HFF-Myc (cell line): ENCODE data around the gene DNAH5.

ENCODE experiments used
- DNase-seq: peaks from one replicate; pipeline ENCODE4 v3.0.0-alpha.2; 2011; ENCODE audit warnings: low read depth; ENCODE audit errors: extremely low read depth
- H3K4me3 ChIP-seq: replicated peaks from 2 replicates; pipeline ENCODE4 v1.5.1; 2011; ENCODE audit warnings: low read depth, mild to moderate bottlenecking, control low read depth, low read length
- CTCF ChIP-seq: IDR thresholded peaks from 2 replicates; pipeline ENCODE4 v1.5.1; 2012; ENCODE audit warnings: mild to moderate bottlenecking, low read depth, low read length, control low read depth; ENCODE audit errors: missing control alignments

Gene DNAH5

GRCh38 chr5:13943676-13944075, 812 bp downstream of the DNAH5 start:
- no peak overlapping the region for H3K4me3 ChIP-seq
- DNase-seq = no peak
- no peak for TF ChIP-seq CTCF

DNA sequence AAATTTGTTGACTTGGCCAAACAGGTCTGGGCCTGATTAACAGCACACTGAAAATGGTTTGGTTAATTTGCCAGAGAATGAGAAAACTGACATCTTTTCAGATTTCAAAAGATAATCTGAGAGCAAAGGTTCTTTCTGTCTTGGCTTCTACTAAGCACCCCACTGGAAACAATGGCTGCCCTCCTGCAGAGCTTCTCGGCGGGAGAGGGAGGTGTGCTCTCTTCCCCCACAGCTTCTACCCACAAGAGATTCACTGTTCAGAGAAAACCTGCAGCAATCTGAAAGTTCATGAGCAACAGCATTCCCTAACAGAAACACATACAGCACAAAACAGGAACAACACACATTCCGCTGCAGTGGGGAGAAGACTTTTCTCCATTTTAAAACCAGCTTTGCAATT, 3.0 kb downstream of the DNAH5 start:
- TF ChIP-seq CTCF = no peak
- no peak for DNase-seq

DNA sequence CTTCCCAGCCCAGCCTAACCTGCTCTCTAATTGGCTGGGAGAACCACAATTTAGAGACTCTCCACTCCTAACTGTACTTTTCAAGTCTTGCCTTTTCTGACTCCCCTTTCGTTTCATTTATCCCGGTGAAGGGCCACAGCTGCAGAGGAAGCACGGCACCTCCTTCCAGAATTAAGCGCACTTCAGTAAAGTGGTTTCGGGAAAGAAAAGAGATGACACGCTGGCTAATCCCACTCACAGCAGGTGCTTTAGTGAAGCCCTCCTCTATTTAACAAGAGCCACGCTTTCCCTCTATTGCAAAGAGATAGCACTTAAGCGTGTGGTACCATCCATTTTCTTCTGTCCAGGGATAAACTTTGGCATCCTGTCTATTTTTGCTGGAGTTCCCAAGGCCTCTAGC, 4.8 kb downstream of the DNAH5 start:
- no peak for TF ChIP-seq CTCF
- no peak for DNase-seq
- no peak overlapping the region for H3K4me3 ChIP-seq

More for the DNA sequence above, 3.0 kb downstream of the DNAH5 start:
- H3K4me3 ChIP-seq = no peak overlapping the region

DNA sequence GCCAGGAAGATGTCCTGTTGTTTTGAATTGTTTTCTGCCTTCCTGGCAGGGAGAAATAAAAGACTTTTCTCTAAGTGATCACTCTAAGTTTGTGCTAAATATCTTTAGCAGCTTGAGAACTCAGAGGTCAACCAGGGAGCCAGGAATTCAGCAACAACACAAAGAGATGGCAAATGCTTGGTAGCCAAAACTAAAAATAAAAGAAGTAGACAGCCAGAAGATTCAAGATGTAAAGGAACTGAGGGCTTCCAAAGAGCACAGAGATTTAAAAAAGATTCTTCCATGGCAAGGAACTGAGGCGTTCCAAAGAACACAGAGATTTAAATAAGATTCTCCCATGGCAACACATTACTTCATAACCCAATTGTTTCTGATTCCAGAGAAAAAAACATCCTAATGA, 9.6 kb downstream of the DNAH5 start:
- H3K4me3 ChIP-seq = no peak overlapping the region
- TF ChIP-seq CTCF = no peak

DNA sequence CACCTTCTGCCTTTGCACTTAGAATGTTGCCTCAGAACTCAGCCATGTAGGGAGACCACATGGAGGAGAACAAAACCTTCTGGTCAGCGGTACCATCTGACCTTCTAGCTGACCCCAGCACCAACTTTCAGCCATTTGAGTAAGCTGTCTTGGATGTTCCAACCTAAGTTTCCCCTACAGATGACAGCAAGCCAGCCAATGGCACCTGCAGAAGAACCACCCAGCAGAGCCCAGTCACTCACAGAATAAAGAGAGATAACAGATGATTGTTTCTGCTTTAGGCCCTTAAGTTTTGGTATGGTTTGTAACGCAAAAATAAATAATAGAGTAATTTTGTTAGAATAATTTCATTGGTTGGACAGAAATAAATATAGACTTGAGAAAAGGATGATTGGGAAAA, 10.4 kb downstream of the DNAH5 start:
- TF ChIP-seq CTCF = no peak
- DNase-seq = no peak
- H3K4me3 ChIP-seq = no peak overlapping the region

More for the DNA sequence above, 9.6 kb downstream of the DNAH5 start:
- DNase-seq = no peak

GRCh38 chr5:13932561-13932960, 11.9 kb downstream of the DNAH5 start:
- DNase-seq = no peak
- TF ChIP-seq CTCF = no peak
- H3K4me3 ChIP-seq = no peak overlapping the region

DNA sequence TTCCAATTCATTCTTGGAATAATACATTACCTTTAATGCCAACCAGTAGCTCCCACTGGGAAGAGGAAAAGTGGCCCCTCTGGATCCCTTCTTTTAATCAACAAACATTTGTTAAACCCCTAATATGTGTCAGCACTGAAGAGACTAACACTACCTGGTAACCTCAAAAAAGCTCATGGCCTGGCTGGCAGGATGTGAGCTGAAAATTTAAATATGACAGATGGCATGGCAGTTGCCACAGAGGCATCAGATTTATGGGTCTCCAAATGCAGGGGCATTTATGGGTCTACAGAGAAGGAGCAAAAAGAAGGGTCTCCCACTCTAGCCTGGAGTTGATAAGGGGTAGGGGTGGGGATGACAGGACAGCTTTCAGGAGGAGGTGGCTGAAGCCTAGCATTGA, 12.5 kb downstream of the DNAH5 start:
- no peak overlapping the region for H3K4me3 ChIP-seq
- TF ChIP-seq CTCF = no peak
- no peak for DNase-seq
